Measurements from ENCODE around the gene HRAS. TPM values are rescaled to one million over a fixed set of nuclear protein-coding genes. Genes with fewer than 3 reads are reported as not detected.

The HRAS gene
- total and polyA plus RNA-seq, 2 donors (not counting 3 experiments of a cell fraction or from before 2014, with no cell fraction given): 103 to 109 TPM

- Histone ChIP-seq H4K20me1 (replicated peaks; ENCODE audit: control insufficient read depth, extremely low read depth, insufficient read depth, low read length) (no peaks in the 10 kb centered on the region), H3K9me3 (replicated peaks; ENCODE audit: control insufficient read depth, insufficient read depth, low read length) (no peaks in the 10 kb centered on the region), H3K9me1 (replicated peaks; ENCODE audit: control insufficient read depth, extremely low read depth, insufficient read depth, low read length) (no peaks in the 10 kb centered on the region), H3K79me2 (ENCODE audit: control insufficient read depth, insufficient read depth, low read length) (peaks cover 17% of the 10 kb centered on the region), H3K4me3 (replicated peaks in 1 of 3; ENCODE audit: insufficient read depth in 1 of 3, low read depth in 1 of 3, low read length in 3 of 3) (no peak overlapping the region), H3K4me2 (ENCODE audit: insufficient read depth, low read length) (no peak overlapping the region), H3K27ac (ENCODE audit: insufficient read depth, low read depth, low read length) (no peak overlapping the region), H3K36me3 (ENCODE audit: control insufficient read depth in 2 of 2, extremely low read depth in 1 of 2, insufficient read depth in 2 of 2, low read length in 2 of 2) (peaks cover 3 to 38% of the 10 kb centered on the region in 2 experiments), H3K9ac (replicated peaks; ENCODE audit: extremely low read depth, insufficient read depth, low read length) (no peak overlapping the region), H3K4me1 (ENCODE audit: control insufficient read depth, extremely low read depth, insufficient read depth, low read length) (peaks cover 24% of the 10 kb centered on the region), H3K27me3 (ENCODE audit: control insufficient read depth in 2 of 2, insufficient read depth in 2 of 2, low read length in 2 of 2) (no peaks in the 10 kb centered on the region), H2AFZ (ENCODE audit: low read depth, low read length) (no peak overlapping the region)
- CTCF ChIA-PET: no interaction called here
- no peak for FAIRE-seq
- BruUV-seq (replicated peaks): no TSS peak
- DNase-seq (ENCODE audit: low read depth, low spot score): no peak
- dilution Hi-C loops (cut with MboI; ENCODE audit: extremely low pct_ligation_motif_present, low sequenced_read_pairs): no loop called here
- intact Hi-C loops (cut with micrococcal nuclease): no loop called here
- no peak for TF ChIP-seq JUN (IDR thresholded peaks at IDR 0.05; ENCODE audit: borderline replicate concordance, insufficient read depth, insufficient read length, low read depth)
- no peak for TF ChIP-seq GATA2 (IDR thresholded peaks at IDR 0.05; ENCODE audit: insufficient read depth, insufficient read length, low read depth, low read length)
- TF ChIP-seq POLR2A (IDR thresholded peaks at IDR 0.05; ENCODE audit: low read depth, low read length): peak; percentile 9
- no peak for TF ChIP-seq POLR2AphosphoS5 (IDR thresholded peaks at IDR 0.05; ENCODE audit: insufficient read depth, low read depth, low read length)
- POLR2A ChIA-PET: no interaction called here
Measured at GRCh38 chr11:502288-503178, 32.8 kb downstream of the HRAS start.

- intact Hi-C loops (cut with micrococcal nuclease): no loop called here
- POLR2A ChIA-PET: no interaction called here
- FAIRE-seq (no peak), DNase-seq (ENCODE audit: low read depth, low spot score) (no peak)
- Histone ChIP-seq H4K20me1 (replicated peaks; ENCODE audit: control insufficient read depth, extremely low read depth, insufficient read depth, low read length) (no peaks in the 10 kb centered on the region), H2AFZ (ENCODE audit: low read depth, low read length) (no peak overlapping the region), H3K4me3 (replicated peaks in 1 of 3; ENCODE audit: insufficient read depth in 1 of 3, low read depth in 1 of 3, low read length in 3 of 3) (no peak overlapping the region), H3K9ac (replicated peaks; ENCODE audit: extremely low read depth, insufficient read depth, low read length) (no peak overlapping the region), H3K4me2 (ENCODE audit: insufficient read depth, low read length) (no peak overlapping the region), H3K27ac (ENCODE audit: insufficient read depth, low read depth, low read length) (no peak overlapping the region), H3K36me3 (ENCODE audit: control insufficient read depth in 2 of 2, extremely low read depth in 1 of 2, insufficient read depth in 2 of 2, low read length in 2 of 2) (peaks cover 3 to 45% of the 10 kb centered on the region in 2 experiments), H3K27me3 (ENCODE audit: control insufficient read depth in 2 of 2, insufficient read depth in 2 of 2, low read length in 2 of 2) (no peaks in the 10 kb centered on the region), H3K79me2 (ENCODE audit: control insufficient read depth, insufficient read depth, low read length) (peaks cover 17% of the 10 kb centered on the region), H3K9me3 (replicated peaks; ENCODE audit: control insufficient read depth, insufficient read depth, low read length) (no peaks in the 10 kb centered on the region), H3K4me1 (ENCODE audit: control insufficient read depth, extremely low read depth, insufficient read depth, low read length) (peaks cover 24% of the 10 kb centered on the region), H3K9me1 (replicated peaks; ENCODE audit: control insufficient read depth, extremely low read depth, insufficient read depth, low read length) (no peaks in the 10 kb centered on the region)
- dilution Hi-C loops (cut with MboI; ENCODE audit: extremely low pct_ligation_motif_present, low sequenced_read_pairs): no loop called here
- CTCF ChIA-PET: interaction anchor here (1.0 kb wide), 1 partner anchor 32 kb away, joined by 3 read pairs; no protein-coding TSS in a partner anchor
- TF ChIP-seq POLR2A (IDR thresholded peaks at IDR 0.05; ENCODE audit: low read depth, low read length) (no peak), GATA2 (IDR thresholded peaks at IDR 0.05; ENCODE audit: insufficient read depth, insufficient read length, low read depth, low read length) (no peak), MAX (IDR thresholded peaks at IDR 0.05; ENCODE audit: insufficient read depth, insufficient read length) (no peak), POLR2AphosphoS5 (IDR thresholded peaks at IDR 0.05; ENCODE audit: insufficient read depth, low read depth, low read length) (no peak), EZH2 (IDR thresholded peaks at IDR 0.05; ENCODE audit: borderline replicate concordance, low read depth, low read length, severe bottlenecking) (no peak), MYC (IDR thresholded peaks at IDR 0.05; ENCODE audit: low read depth, low read length) (no peak), FOS (IDR thresholded peaks at IDR 0.05; ENCODE audit: borderline replicate concordance, insufficient read depth, low read length) (no peak)
- no TSS peak for BruUV-seq (replicated peaks)
Measured at GRCh38 chr11:501683-502287, 33.6 kb downstream of the HRAS start.

Data from endothelial cell of umbilical vein (primary cell).